Trophoblast cell (in vitro differentiated cells and primary cell): ENCODE results near the gene CTH.
"Not testable (repeated sequence)": the region's sequence is repeated elsewhere in the genome, so short reads cannot be mapped to it uniquely, and the experiment has no call there.

ENCODE experiments used
- DNase-seq, 2 donors: peaks; one replicate each; pipeline ENCODE4 v3.0.0-alpha.2; 2016
- H2AFZ ChIP-seq: 2 replicates; pipeline ENCODE4 v1.6.1; 2013; ENCODE audit warnings: low read length, moderate library complexity, mild to moderate bottlenecking; ENCODE audit not compliant: insufficient read depth, poor library complexity
- H2AK5ac ChIP-seq: 2 replicates; pipeline ENCODE4 v1.6.1; 2013; ENCODE audit warnings: mild to moderate bottlenecking, low read length
- H2BK120ac ChIP-seq: 2 replicates; pipeline ENCODE4 v1.6.1; 2013; ENCODE audit warnings: low read length, mild to moderate bottlenecking, moderate library complexity; ENCODE audit not compliant: insufficient read depth, poor library complexity
- H2BK12ac ChIP-seq: 2 replicates; pipeline ENCODE4 v1.6.1; 2013; ENCODE audit warnings: mild to moderate bottlenecking, low read length, moderate library complexity
- H2BK5ac ChIP-seq: 2 replicates; pipeline ENCODE4 v1.6.1; 2013; ENCODE audit warnings: low read length, low read depth, moderate library complexity, mild to moderate bottlenecking; ENCODE audit not compliant: poor library complexity
- H3K14ac ChIP-seq: 2 replicates; pipeline ENCODE4 v1.6.1; 2013; ENCODE audit warnings: mild to moderate bottlenecking, low read length
- H3K18ac ChIP-seq: 2 replicates; pipeline ENCODE4 v1.6.1; 2013; ENCODE audit warnings: mild to moderate bottlenecking, low read length
- H3K23ac ChIP-seq: 2 replicates; pipeline ENCODE4 v1.6.1; 2013; ENCODE audit warnings: low read length
- H3K27ac ChIP-seq: 2 replicates; pipeline ENCODE4 v1.5.1; 2013; ENCODE audit warnings: low read depth, mild to moderate bottlenecking, inconsistent platforms, low read length, moderate library complexity
- H3K27me3 ChIP-seq: 2 replicates; pipeline ENCODE4 v1.6.1; 2013; ENCODE audit warnings: inconsistent platforms, mild to moderate bottlenecking, low read length, moderate library complexity; ENCODE audit not compliant: insufficient read depth
- H3K36me3 ChIP-seq, 2 experiments: 1 replicate in 1 of 2; 2 replicates in 1 of 2; pipeline ENCODE4 v1.6.1; 2013; ENCODE audit warnings: low read length in 2 of 2, mild to moderate bottlenecking in 2 of 2, moderate library complexity in 1 of 2; ENCODE audit not compliant: insufficient read depth in 2 of 2, control insufficient read depth in 1 of 2
- H3K4ac ChIP-seq: 2 replicates; pipeline ENCODE4 v1.6.1; 2013; ENCODE audit warnings: low read depth, mild to moderate bottlenecking, low read length, moderate library complexity
- H3K4me1 ChIP-seq, 2 experiments: 1 replicate in 1 of 2; 2 replicates in 1 of 2; pipeline ENCODE4 v1.6.1; 2013; ENCODE audit warnings: low read length in 2 of 2, mild to moderate bottlenecking in 2 of 2, moderate library complexity in 1 of 2; ENCODE audit not compliant: insufficient read depth in 2 of 2, control insufficient read depth in 1 of 2
- H3K4me2 ChIP-seq: 2 replicates; pipeline ENCODE4 v1.6.1; 2013; ENCODE audit warnings: inconsistent platforms, mild to moderate bottlenecking, low read length, moderate library complexity
- H3K4me3 ChIP-seq: 2 replicates; pipeline ENCODE4 v1.5.1; 2013; ENCODE audit warnings: mild to moderate bottlenecking, low read depth, low read length, inconsistent platforms
- H3K79me1 ChIP-seq: one replicate; pipeline ENCODE4 v1.6.1; 2013; ENCODE audit warnings: low read length
- H3K79me2 ChIP-seq: 2 replicates; pipeline ENCODE4 v1.6.1; 2013; ENCODE audit warnings: low read length, mild to moderate bottlenecking; ENCODE audit not compliant: control insufficient read depth, insufficient read depth, poor library complexity
- H3K9ac ChIP-seq: 2 replicates; pipeline ENCODE4 v1.6.1; 2013; ENCODE audit warnings: mild to moderate bottlenecking, low read length
- H3K9me3 ChIP-seq: 2 replicates; pipeline ENCODE4 v1.6.1; 2013; ENCODE audit warnings: low read depth, mild to moderate bottlenecking, control low read depth, inconsistent platforms, low read length; ENCODE audit not compliant: insufficient read depth
- H4K12ac ChIP-seq: 2 replicates; pipeline ENCODE4 v1.6.1; 2013; ENCODE audit warnings: low read depth, mild to moderate bottlenecking, low read length, moderate library complexity
- H4K8ac ChIP-seq: 2 replicates; pipeline ENCODE4 v1.6.1; 2013; ENCODE audit warnings: low read depth, mild to moderate bottlenecking, low read length, moderate library complexity
- H4K91ac ChIP-seq: one replicate; pipeline ENCODE4 v1.6.1; 2013; ENCODE audit warnings: low read depth, mild to moderate bottlenecking, low read length, moderate library complexity
- WGBS: extraction: QIAGEN DNeasy Blood & Tissue Kit; methylation state at CpG from one replicate; pipeline ENCODE4 v1.1.7; 2013; ENCODE audit warnings: missing lambda C conversion rate; ENCODE audit not compliant: insufficient read length, insufficient coverage; ENCODE audit errors: extremely low coverage; 5-methylcytosine and 5-hydroxymethylcytosine counted together

The CTH gene

DNA sequence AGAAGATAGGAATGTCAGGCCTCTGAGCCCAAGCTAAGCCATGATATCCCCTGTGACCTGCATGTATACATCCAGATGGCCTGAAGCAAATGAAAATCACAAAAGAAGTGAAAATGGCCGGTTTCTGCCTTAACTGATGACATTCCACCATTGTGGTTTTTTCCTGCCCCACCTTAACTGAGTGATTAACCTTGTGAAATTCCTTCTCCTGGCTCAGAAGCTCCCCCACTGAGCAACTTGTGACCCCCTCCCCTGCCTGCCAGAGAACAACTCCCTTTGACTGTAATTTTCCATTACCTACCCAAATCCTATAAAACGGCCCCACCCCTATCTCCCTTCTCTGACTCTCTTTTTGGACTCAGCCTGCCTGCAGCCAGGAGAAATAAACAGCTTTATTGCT lies 37.5 kb upstream of the CTH start:
- not testable (repeated sequence) for H3K18ac ChIP-seq, H2BK12ac ChIP-seq, H3K36me3 ChIP-seq, H3K27me3 ChIP-seq, H2BK120ac ChIP-seq, H3K79me1 ChIP-seq, H3K4me1 ChIP-seq, H3K4me2 ChIP-seq, H4K12ac ChIP-seq, H4K8ac ChIP-seq, H3K9ac ChIP-seq, H3K23ac ChIP-seq, H2AFZ ChIP-seq, H4K91ac ChIP-seq, H2BK5ac ChIP-seq, H2AK5ac ChIP-seq, H3K14ac ChIP-seq, DNase-seq, H3K4me3 ChIP-seq, H3K79me2 ChIP-seq, H3K4ac ChIP-seq, H3K27ac ChIP-seq, H3K9me3 ChIP-seq
- WGBS = no CpG with 5 or more reads among the region's 2 CpGs

DNA sequence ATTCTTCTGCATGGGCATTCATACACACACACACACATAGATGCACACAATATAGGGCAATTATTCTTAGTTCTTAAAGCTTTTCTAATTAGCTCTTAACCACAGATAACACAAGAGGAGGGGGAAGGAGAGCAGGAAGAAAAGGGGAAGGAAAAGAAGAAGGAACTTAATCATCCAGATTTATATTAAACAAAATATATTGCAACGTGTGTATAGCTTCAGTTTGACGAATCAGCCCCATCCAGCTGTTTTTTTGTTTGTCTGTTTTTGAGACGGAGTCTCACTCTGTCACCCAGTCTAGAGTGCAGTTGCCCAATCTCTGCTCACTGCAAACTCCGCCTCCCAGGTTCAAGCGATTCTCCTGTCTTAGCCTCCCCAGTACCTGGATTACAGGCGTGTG lies 34.9 kb upstream of the CTH start:
- no peak overlapping the region for H4K91ac ChIP-seq
- no peak overlapping the region for H3K18ac ChIP-seq
- H3K14ac ChIP-seq = no peak overlapping the region
- H3K4me2 ChIP-seq = no peak overlapping the region
- no peak overlapping the region for H3K4me3 ChIP-seq
- H2AK5ac ChIP-seq = no peak overlapping the region
- no peaks in the 10 kb centered on the region for H3K27me3 ChIP-seq
- no peak for DNase-seq
- H3K79me1 ChIP-seq = no peaks in the 10 kb centered on the region
- H3K4me1 ChIP-seq = no peaks in the 10 kb centered on the region
- H3K4ac ChIP-seq = no peak overlapping the region
- no peak overlapping the region for H2AFZ ChIP-seq
- peaks cover 0 to under 1% of the 10 kb centered on the region in 2 experiments for H3K36me3 ChIP-seq
- H3K9me3 ChIP-seq = no peaks in the 10 kb centered on the region
- H3K79me2 ChIP-seq = no peaks in the 10 kb centered on the region
- H2BK120ac ChIP-seq = no peak overlapping the region
- H3K27ac ChIP-seq = no peak overlapping the region
- H4K12ac ChIP-seq = no peak overlapping the region
- no peak overlapping the region for H2BK5ac ChIP-seq
- H3K23ac ChIP-seq = no peak overlapping the region
- H2BK12ac ChIP-seq = no peak overlapping the region
- WGBS = no CpG with 5 or more reads among the region's 6 CpGs
- no peak overlapping the region for H4K8ac ChIP-seq
- no peak overlapping the region for H3K9ac ChIP-seq

DNA sequence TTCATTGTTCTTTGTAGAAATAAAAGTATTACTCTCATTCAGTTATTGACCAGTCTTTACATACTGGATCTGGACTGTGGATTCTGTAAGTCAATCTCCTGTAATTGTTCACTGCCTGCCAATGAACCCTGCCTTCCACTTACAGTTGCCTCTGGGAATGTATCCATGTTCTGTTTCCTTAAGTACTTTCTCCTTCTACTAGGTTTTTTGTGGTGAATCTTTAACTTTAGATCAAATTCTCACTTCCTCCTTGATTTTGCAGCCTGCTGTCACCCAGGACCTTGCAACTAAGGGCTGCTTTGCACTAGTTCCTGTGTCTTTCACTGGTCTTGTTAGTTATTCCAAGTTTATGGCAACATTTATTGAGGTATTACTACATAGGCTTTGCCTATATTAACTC lies 28.4 kb upstream of the CTH start:
- Histone ChIP-seq H3K9me3 (no peaks in the 10 kb centered on the region), H4K8ac (no peak overlapping the region), H3K4me3 (no peak overlapping the region), H3K14ac (no peak overlapping the region), H3K4me1 (no peaks in the 10 kb centered on the region), H2AFZ (no peak overlapping the region), H3K27me3 (no peaks in the 10 kb centered on the region), H3K4ac (no peak overlapping the region), H2BK120ac (no peak overlapping the region), H4K12ac (no peak overlapping the region), H3K79me2 (no peaks in the 10 kb centered on the region), H4K91ac (no peak overlapping the region), H3K36me3 (no peaks in the 10 kb centered on the region), H3K27ac (no peak overlapping the region), H3K23ac (no peak overlapping the region), H3K79me1 (no peaks in the 10 kb centered on the region), H3K4me2 (no peak overlapping the region), H2BK12ac (no peak overlapping the region), H3K18ac (no peak overlapping the region), H3K9ac (no peak overlapping the region), H2AK5ac (no peak overlapping the region), H2BK5ac (no peak overlapping the region)
- DNase-seq = no peak

DNA sequence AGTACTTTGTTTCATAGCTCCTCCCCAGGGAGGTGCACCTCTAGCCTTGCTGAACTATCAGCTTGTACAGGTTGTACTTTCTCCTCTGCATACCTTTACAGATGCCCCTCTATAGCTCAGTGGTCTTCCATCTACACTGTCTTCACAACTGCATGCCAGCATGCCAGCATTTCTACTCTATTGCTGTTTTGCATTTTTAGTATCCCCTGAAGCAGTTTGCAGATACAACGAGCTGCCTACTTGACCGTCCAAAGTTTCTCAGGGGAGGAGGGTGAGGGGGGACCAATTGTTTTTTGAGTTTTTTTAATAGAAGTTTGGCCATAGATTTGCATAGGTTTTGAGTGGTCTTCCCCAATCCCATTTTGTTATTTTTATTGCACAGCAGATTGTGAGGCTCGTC lies 27.6 kb upstream of the CTH start:
- no peak overlapping the region for H4K91ac ChIP-seq
- H3K9ac ChIP-seq = no peak overlapping the region
- no peak overlapping the region for H3K4me3 ChIP-seq
- no peak overlapping the region for H3K27ac ChIP-seq
- H3K4ac ChIP-seq = no peak overlapping the region
- no peaks in the 10 kb centered on the region for H3K4me1 ChIP-seq
- H2BK120ac ChIP-seq = no peak overlapping the region
- no peak overlapping the region for H3K18ac ChIP-seq
- WGBS = no CpG with 5 or more reads among the region's 3 CpGs
- no peaks in the 10 kb centered on the region for H3K79me1 ChIP-seq
- no peak overlapping the region for H4K12ac ChIP-seq
- no peaks in the 10 kb centered on the region for H3K9me3 ChIP-seq
- H2AFZ ChIP-seq = no peak overlapping the region
- no peak overlapping the region for H3K4me2 ChIP-seq
- no peak overlapping the region for H2BK12ac ChIP-seq
- no peak for DNase-seq
- no peak overlapping the region for H2BK5ac ChIP-seq
- no peaks in the 10 kb centered on the region for H3K27me3 ChIP-seq
- no peak overlapping the region for H3K23ac ChIP-seq
- H2AK5ac ChIP-seq = no peak overlapping the region
- no peak overlapping the region for H4K8ac ChIP-seq
- H3K79me2 ChIP-seq = no peaks in the 10 kb centered on the region
- H3K36me3 ChIP-seq = no peaks in the 10 kb centered on the region
- H3K14ac ChIP-seq = no peak overlapping the region

DNA sequence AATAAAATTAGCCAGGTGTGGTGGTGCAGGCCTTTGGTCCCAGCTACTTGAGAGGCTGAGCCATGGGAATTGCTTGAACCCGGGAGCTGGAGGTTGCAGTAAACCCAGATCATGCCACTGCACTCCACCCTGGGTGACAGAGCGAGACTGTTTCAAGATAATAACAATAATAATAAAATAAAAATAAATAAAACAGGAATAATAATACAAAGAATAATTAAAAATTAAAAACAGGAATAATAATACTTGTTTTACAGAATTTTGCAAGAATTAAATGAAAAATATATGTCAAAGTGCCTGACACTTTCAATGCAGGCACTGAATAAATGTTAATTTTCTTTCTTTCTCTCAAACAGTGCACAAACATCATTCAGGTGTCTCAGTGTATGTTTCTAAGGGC lies 26.5 kb upstream of the CTH start:
- Histone ChIP-seq H3K23ac (no peak overlapping the region), H3K79me1 (no peaks in the 10 kb centered on the region), H2AFZ (no peak overlapping the region), H4K91ac (no peak overlapping the region), H3K9me3 (no peaks in the 10 kb centered on the region), H2AK5ac (no peak overlapping the region), H3K79me2 (no peaks in the 10 kb centered on the region), H4K12ac (no peak overlapping the region), H4K8ac (no peak overlapping the region), H3K4ac (no peak overlapping the region), H3K9ac (no peak overlapping the region), H3K14ac (no peak overlapping the region), H2BK12ac (no peak overlapping the region), H2BK5ac (no peak overlapping the region), H3K27ac (no peak overlapping the region), H3K4me1 (no peaks in the 10 kb centered on the region), H3K18ac (no peak overlapping the region), H3K4me3 (no peak overlapping the region), H3K36me3 (no peaks in the 10 kb centered on the region), H3K27me3 (no peaks in the 10 kb centered on the region), H2BK120ac (no peak overlapping the region), H3K4me2 (no peak overlapping the region)
- WGBS = no CpG with 5 or more reads among the region's 2 CpGs
- DNase-seq = no peak
